ENCODE results near the gene SIPA1L3. TPM values are rescaled to one million over a fixed set of nuclear protein-coding genes. Genes with fewer than 3 reads are reported as not detected.
"Not testable (repeated sequence)": the region's sequence is repeated elsewhere in the genome, so short reads cannot be mapped to it uniquely, and the experiment has no call there.

SIPA1L3 gene
- polyA plus RNA-seq, 1 donor from 2014 or later: 2.8 TPM

DNA sequence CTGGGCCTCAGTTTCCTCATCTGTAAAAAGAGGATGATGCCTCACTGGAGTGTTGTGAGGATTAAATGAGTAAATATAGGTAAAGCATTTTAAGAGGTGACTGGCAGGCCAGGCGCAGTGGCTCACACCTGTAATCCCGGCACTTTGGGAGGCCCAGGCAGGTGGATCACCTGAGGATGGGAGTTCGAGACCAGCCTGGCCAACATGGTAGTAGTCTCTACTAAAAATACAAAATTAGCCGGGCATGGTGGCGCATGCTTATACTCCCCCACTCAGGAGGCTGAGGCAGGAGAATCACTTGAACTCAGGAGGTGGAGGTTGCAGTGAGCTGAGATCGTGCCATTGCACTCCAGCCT, 317.8 kb downstream of the SIPA1L3 start:
- peak overlapping the region; percentile 38 for H3K4me2 ChIP-seq (ENCODE audit: low read length)
- not testable (repeated sequence) for H3K36me3 ChIP-seq (ENCODE audit: insufficient read depth, low read length); H4K20me1 ChIP-seq (ENCODE audit: insufficient read depth); H2AFZ ChIP-seq (ENCODE audit: low read depth, low read length); H3K27me3 ChIP-seq (ENCODE audit: insufficient read depth, low read depth, low read length); H3F3A ChIP-seq (ENCODE audit: insufficient read depth, low read length, poor library complexity, severe bottlenecking); H3K9me3 ChIP-seq (ENCODE audit: low read length); H3K9me2 ChIP-seq (ENCODE audit: insufficient read depth, low read length)
- H3K9ac ChIP-seq (ENCODE audit: low read length): peak overlapping the region; percentile 81
- peak overlapping the region; percentile 80 for H3K4me3 ChIP-seq (ENCODE audit: low read length)
- H3K79me2 ChIP-seq (replicated peaks; ENCODE audit: insufficient read depth, low read length): peaks cover 53% of the 10 kb centered on the region
- peak overlapping the region; percentile 52 for H3K27ac ChIP-seq (ENCODE audit: low read length)

DNA sequence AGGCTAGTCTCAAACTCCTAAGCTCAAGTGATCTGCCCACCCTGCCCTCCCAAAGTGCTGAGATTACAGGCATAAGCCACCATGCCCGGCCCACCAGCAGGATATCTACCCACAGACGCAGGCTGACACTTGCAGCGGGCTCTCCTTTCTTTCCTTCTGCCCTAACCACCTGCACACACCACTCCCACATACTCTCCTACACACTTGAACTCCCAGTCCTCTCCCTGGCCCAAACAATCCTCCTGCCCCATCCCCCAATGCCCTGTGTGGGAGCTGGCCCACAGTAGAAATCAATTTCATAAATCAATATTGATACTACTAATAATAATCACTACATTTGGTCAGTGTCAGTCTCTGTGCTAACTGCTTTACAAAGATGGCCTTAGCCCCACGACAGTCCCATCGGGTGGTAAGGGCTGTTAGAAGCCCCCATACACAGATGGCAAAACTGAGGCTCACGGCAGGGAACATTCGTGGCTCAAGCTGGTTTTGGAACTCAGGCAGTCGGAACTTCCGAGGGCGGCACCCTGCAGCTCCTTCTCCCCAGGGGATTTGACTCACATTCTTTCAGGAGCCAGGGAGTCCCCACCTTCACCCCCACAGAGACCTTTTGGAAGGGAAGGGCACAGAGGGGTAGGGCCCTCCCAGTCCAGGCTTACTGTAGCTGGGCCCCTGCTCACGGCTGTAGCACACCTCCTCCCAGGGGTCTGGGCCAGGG, 320.4 kb downstream of the SIPA1L3 start:
- no peaks in the 10 kb centered on the region for H3K9me3 ChIP-seq (ENCODE audit: low read length)
- peak overlapping the region; percentile 79 for H3K27ac ChIP-seq (ENCODE audit: low read length)
- H3F3A ChIP-seq (ENCODE audit: insufficient read depth, low read length, poor library complexity, severe bottlenecking): no peaks in the 10 kb centered on the region
- TF ChIP-seq, protein P1, sequence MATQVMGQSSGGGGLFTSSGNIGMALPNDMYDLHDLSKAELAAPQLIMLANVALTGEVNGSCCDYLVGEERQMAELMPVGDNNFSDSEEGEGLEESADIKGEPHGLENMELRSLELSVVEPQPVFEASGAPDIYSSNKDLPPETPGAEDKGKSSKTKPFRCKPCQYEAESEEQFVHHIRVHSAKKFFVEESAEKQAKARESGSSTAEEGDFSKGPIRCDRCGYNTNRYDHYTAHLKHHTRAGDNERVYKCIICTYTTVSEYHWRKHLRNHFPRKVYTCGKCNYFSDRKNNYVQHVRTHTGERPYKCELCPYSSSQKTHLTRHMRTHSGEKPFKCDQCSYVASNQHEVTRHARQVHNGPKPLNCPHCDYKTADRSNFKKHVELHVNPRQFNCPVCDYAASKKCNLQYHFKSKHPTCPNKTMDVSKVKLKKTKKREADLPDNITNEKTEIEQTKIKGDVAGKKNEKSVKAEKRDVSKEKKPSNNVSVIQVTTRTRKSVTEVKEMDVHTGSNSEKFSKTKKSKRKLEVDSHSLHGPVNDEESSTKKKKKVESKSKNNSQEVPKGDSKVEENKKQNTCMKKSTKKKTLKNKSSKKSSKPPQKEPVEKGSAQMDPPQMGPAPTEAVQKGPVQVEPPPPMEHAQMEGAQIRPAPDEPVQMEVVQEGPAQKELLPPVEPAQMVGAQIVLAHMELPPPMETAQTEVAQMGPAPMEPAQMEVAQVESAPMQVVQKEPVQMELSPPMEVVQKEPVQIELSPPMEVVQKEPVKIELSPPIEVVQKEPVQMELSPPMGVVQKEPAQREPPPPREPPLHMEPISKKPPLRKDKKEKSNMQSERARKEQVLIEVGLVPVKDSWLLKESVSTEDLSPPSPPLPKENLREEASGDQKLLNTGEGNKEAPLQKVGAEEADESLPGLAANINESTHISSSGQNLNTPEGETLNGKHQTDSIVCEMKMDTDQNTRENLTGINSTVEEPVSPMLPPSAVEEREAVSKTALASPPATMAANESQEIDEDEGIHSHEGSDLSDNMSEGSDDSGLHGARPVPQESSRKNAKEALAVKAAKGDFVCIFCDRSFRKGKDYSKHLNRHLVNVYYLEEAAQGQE (IDR thresholded peaks at IDR 0.05; ENCODE audit: borderline replicate concordance): no peak
- TF ChIP-seq MXI1 (conservative IDR thresholded peaks at IDR 0.05; ENCODE audit: poor library complexity, severe bottlenecking) (no peak), EZH2 (IDR thresholded peaks at IDR 0.05; ENCODE audit: borderline replicate concordance, insufficient read depth, low read length, poor library complexity, severe bottlenecking) (no peak), TAF1 (IDR thresholded peaks at IDR 0.05; ENCODE audit: low read depth) (no peak), SMC3 (conservative IDR thresholded peaks at IDR 0.05; ENCODE audit: poor library complexity) (no peak), RAD21 (conservative IDR thresholded peaks at IDR 0.05) (no peak), POLR2AphosphoS5 (IDR thresholded peaks at IDR 0.05) (no peak), EP300 (conservative IDR thresholded peaks at IDR 0.05; ENCODE audit: poor library complexity, severe bottlenecking) (no peak)
- TF ChIP-seq, protein P2, sequence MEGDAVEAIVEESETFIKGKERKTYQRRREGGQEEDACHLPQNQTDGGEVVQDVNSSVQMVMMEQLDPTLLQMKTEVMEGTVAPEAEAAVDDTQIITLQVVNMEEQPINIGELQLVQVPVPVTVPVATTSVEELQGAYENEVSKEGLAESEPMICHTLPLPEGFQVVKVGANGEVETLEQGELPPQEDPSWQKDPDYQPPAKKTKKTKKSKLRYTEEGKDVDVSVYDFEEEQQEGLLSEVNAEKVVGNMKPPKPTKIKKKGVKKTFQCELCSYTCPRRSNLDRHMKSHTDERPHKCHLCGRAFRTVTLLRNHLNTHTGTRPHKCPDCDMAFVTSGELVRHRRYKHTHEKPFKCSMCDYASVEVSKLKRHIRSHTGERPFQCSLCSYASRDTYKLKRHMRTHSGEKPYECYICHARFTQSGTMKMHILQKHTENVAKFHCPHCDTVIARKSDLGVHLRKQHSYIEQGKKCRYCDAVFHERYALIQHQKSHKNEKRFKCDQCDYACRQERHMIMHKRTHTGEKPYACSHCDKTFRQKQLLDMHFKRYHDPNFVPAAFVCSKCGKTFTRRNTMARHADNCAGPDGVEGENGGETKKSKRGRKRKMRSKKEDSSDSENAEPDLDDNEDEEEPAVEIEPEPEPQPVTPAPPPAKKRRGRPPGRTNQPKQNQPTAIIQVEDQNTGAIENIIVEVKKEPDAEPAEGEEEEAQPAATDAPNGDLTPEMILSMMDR (IDR thresholded peaks at IDR 0.05; ENCODE audit: poor library complexity, severe bottlenecking): no peak
- H3K4me3 ChIP-seq (ENCODE audit: low read length): peak overlapping the region; percentile 100
- H3K9ac ChIP-seq (ENCODE audit: low read length): peak overlapping the region; percentile 100
- no peaks in the 10 kb centered on the region for H3K27me3 ChIP-seq (ENCODE audit: insufficient read depth, low read depth, low read length)
- H3K36me3 ChIP-seq (ENCODE audit: insufficient read depth, low read length): no peaks in the 10 kb centered on the region
- peak overlapping the region; percentile 80 for H3K4me2 ChIP-seq (ENCODE audit: low read length)
- H3K79me2 ChIP-seq (replicated peaks; ENCODE audit: insufficient read depth, low read length): peaks cover 53% of the 10 kb centered on the region
- H4K20me1 ChIP-seq (ENCODE audit: insufficient read depth): no peaks in the 10 kb centered on the region
- no peaks in the 10 kb centered on the region for H3K9me2 ChIP-seq (ENCODE audit: insufficient read depth, low read length)
- no peak overlapping the region for H2AFZ ChIP-seq (ENCODE audit: low read depth, low read length)

All from neural cell (in vitro differentiated cells).